CD14-positive monocyte (primary cell): Measurements from ENCODE around the gene ITPKA. TPM values are rescaled to one million over a fixed set of nuclear protein-coding genes. Genes with fewer than 3 reads are reported as not detected.

Source experiments
- DNase-seq, 3 donors: peaks; one replicate each; pipeline ENCODE4 v3.0.0-alpha.2; 2011 to 2022
- H2AFZ ChIP-seq: 2 replicates; pipeline ENCODE4 v1.6.0; 2012; ENCODE audit warnings: mild to moderate bottlenecking, low read depth, low read length, inconsistent platforms; ENCODE audit not compliant: insufficient read depth, poor library complexity, severe bottlenecking
- H3K27ac ChIP-seq, 2 donors: 1 replicate in 1 of 2; 2 replicates in 1 of 2; pipeline ENCODE4 v1.5.1; 2012 to 2013; ENCODE audit warnings: low read length in 2 of 2, control low read depth in 1 of 2, inconsistent platforms in 1 of 2, low read depth in 1 of 2, mild to moderate bottlenecking in 1 of 2
- H3K27me3 ChIP-seq, 2 donors: one replicate each; pipeline versions ENCODE4 v1.6.0 to v1.6.1; 2011 to 2013; ENCODE audit warnings: low read length in 2 of 2; ENCODE audit not compliant: control insufficient read depth in 2 of 2, insufficient read depth in 2 of 2
- H3K36me3 ChIP-seq, 2 donors: replicated peaks in 1 of 2; 1 replicate in 1 of 2; 2 replicates in 1 of 2; pipeline versions ENCODE4 v1.5.1 to v1.6.1; 2012 to 2013; ENCODE audit warnings: low read length in 2 of 2, control low read depth in 1 of 2, inconsistent platforms in 1 of 2, mild to moderate bottlenecking in 1 of 2; ENCODE audit not compliant: insufficient read depth in 2 of 2, control insufficient read depth in 1 of 2
- H3K4me1 ChIP-seq, 2 donors: 1 replicate in 1 of 2; 2 replicates in 1 of 2; pipeline versions ENCODE4 v1.5.1 to v1.6.1; 2012 to 2013; ENCODE audit warnings: low read length in 2 of 2, control low read depth in 1 of 2, inconsistent platforms in 1 of 2, mild to moderate bottlenecking in 1 of 2, moderate library complexity in 1 of 2; ENCODE audit not compliant: insufficient read depth in 2 of 2, control insufficient read depth in 1 of 2
- H3K4me2 ChIP-seq: replicated peaks from 2 replicates; pipeline ENCODE3; 2012; ENCODE audit warnings: low read length, moderate library complexity, mild to moderate bottlenecking; ENCODE audit not compliant: poor library complexity, severe bottlenecking; ENCODE audit errors: extremely low read depth
- H3K4me3 ChIP-seq, 3 experiments: fragments of 200-600 bp in 1 of 3; sonication (generic) in 1 of 3; replicated peaks in 1 of 3; 1 replicate in 2 of 3; 2 replicates in 1 of 3; pipeline ENCODE4 v1.5.1; 2011 to 2013; ENCODE audit warnings: low read length in 3 of 3, mild to moderate bottlenecking in 3 of 3, control low read depth in 2 of 3, low read depth in 2 of 3, inconsistent platforms in 1 of 3, moderate library complexity in 1 of 3
- H3K79me2 ChIP-seq: 2 replicates; pipeline ENCODE4 v1.6.0; 2012; ENCODE audit warnings: mild to moderate bottlenecking, control low read depth, inconsistent platforms, low read length, moderate library complexity; ENCODE audit not compliant: insufficient read depth
- H3K9ac ChIP-seq: 2 replicates; pipeline ENCODE4 v1.6.0; 2017; ENCODE audit warnings: low read length, mild to moderate bottlenecking; ENCODE audit not compliant: insufficient read depth, poor library complexity, severe bottlenecking
- H3K9me3 ChIP-seq, 2 donors: replicated peaks in 1 of 2; 1 replicate in 1 of 2; 2 replicates in 1 of 2; pipeline versions ENCODE4 v1.5.1 to v1.6.1; 2012 to 2013; ENCODE audit warnings: low read length in 2 of 2, control low read depth in 1 of 2; ENCODE audit not compliant: control insufficient read depth in 1 of 2, insufficient read depth in 1 of 2
- H4K20me1 ChIP-seq: 2 replicates; pipeline ENCODE4 v1.6.0; 2012; ENCODE audit warnings: mild to moderate bottlenecking, low read length, control low read depth, moderate library complexity; ENCODE audit not compliant: insufficient read depth
- H3K27ac Mint-ChIP-seq, 7 donors: one replicate each; pipeline ENCODE4 v1.8.0; 2020; ENCODE audit warnings: mild to moderate bottlenecking in 7 of 7, mixed read lengths in 7 of 7, moderate library complexity in 6 of 7, inconsistent platforms in 2 of 7
- H3K27me3 Mint-ChIP-seq, 3 donors: one replicate each; pipeline ENCODE4 v1.8.0; 2021 to 2022; ENCODE audit warnings: low read depth in 3 of 3, mild to moderate bottlenecking in 3 of 3, mixed read lengths in 3 of 3, moderate library complexity in 3 of 3, inconsistent platforms in 1 of 3
- H3K36me3 Mint-ChIP-seq, 2 donors: one replicate each; pipeline ENCODE4 v1.8.0; 2020; ENCODE audit warnings: mixed read lengths in 2 of 2, inconsistent platforms in 1 of 2, mild to moderate bottlenecking in 1 of 2
- H3K4me1 Mint-ChIP-seq: one replicate; pipeline ENCODE4 v1.8.0; 2020; ENCODE audit warnings: mild to moderate bottlenecking, mixed read lengths
- H3K4me3 Mint-ChIP-seq, 2 donors: one replicate each; pipeline ENCODE4 v1.8.0; 2020; ENCODE audit warnings: mild to moderate bottlenecking in 2 of 2, mixed read lengths in 2 of 2, moderate library complexity in 1 of 2
- H3K9me3 Mint-ChIP-seq, 7 donors: one replicate each; pipeline ENCODE4 v1.8.0; 2020 to 2022; ENCODE audit warnings: mixed read lengths in 7 of 7, mild to moderate bottlenecking in 6 of 7, moderate library complexity in 6 of 7, inconsistent platforms in 2 of 7
- WGBS: methylation state at CpG from one replicate; pipeline ENCODE4 v1.1.5; 2013; ENCODE audit warnings: missing lambda C conversion rate; ENCODE audit not compliant: insufficient coverage; 5-methylcytosine and 5-hydroxymethylcytosine counted together
- intact Hi-C, 2 donors: fragments of 100-400 bp; cut with micrococcal nuclease; formaldehyde crosslinking; loops; one replicate each; pipeline versions ENCODE4 v1.15.0 to v1.15.1; 2023
- polyA plus RNA-seq, 3 donors: library from polyadenylated mRNA; depleted of rRNA in 1 of 3; unstranded in 2 of 3; stranded (reverse) in 1 of 3; fragments of 300-500 nt in 2 of 3; fragments of >200 nt in 1 of 3; fragmentation: Illumina TruSeq in 2 of 3; gene quantifications; 1 replicate in 2 of 3; 2 replicates in 1 of 3; pipeline ENCODE4 v1.2.3, GENCODE V29; 2012 to 2021
- TF ChIP-seq, protein P1 (sequence below): fragments of 200-600 bp; IDR thresholded peaks from one replicate; pipeline ENCODE4 v1.8.0; 2022; ENCODE audit warnings: antibody characterized with exemption, mild to moderate bottlenecking

Gene ITPKA
- polyA plus RNA-seq, 3 donors = 0.31 TPM; not detected in 2

DNA sequence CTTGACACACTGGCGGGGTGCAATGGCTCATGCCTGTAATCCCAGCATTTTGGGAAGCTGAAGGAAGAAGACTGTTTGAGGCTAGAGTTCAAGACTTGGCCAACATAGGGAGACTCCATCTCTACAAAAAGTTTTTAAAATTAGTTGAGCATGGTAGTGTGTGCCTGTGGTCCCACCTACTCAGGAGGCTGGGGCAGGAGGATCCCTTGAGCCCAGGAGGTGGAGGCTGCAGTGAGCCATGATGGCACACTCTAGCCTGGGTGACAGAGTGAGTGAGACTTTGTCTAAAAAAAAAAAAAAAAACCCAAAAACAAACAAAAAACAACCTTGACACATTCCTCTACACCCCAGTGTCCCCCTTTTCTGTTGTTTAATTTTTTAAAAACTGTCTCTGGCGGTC, 4.0 kb upstream of the ITPKA start:
- Mint-ChIP-seq H3K27me3 (peaks cover 28 to 50% (median 38%) of the 10 kb centered on the region in 3 donors), H3K4me1 (peaks cover 12% of the 10 kb centered on the region), H3K27ac (no peak overlapping the region), H3K4me3 (no peak overlapping the region), H3K36me3 (peaks cover 2 to 7% of the 10 kb centered on the region in 2 donors), H3K9me3 (peaks cover 0 to 16% (median 4%) of the 10 kb centered on the region in 7 donors)
- H3K9ac ChIP-seq = no peak overlapping the region
- intact Hi-C loops = no loop called here
- H3K27ac ChIP-seq = no peak overlapping the region
- no CpG with 5 or more reads among the region's 2 CpGs for WGBS
- H4K20me1 ChIP-seq = no peaks in the 10 kb centered on the region
- H3K4me3 ChIP-seq = no peak overlapping the region
- H2AFZ ChIP-seq = no peak overlapping the region
- TF ChIP-seq, protein P1, sequence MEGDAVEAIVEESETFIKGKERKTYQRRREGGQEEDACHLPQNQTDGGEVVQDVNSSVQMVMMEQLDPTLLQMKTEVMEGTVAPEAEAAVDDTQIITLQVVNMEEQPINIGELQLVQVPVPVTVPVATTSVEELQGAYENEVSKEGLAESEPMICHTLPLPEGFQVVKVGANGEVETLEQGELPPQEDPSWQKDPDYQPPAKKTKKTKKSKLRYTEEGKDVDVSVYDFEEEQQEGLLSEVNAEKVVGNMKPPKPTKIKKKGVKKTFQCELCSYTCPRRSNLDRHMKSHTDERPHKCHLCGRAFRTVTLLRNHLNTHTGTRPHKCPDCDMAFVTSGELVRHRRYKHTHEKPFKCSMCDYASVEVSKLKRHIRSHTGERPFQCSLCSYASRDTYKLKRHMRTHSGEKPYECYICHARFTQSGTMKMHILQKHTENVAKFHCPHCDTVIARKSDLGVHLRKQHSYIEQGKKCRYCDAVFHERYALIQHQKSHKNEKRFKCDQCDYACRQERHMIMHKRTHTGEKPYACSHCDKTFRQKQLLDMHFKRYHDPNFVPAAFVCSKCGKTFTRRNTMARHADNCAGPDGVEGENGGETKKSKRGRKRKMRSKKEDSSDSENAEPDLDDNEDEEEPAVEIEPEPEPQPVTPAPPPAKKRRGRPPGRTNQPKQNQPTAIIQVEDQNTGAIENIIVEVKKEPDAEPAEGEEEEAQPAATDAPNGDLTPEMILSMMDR = no peak
- no peak overlapping the region for H3K4me2 ChIP-seq
- no peaks in the 10 kb centered on the region for H3K36me3 ChIP-seq
- no peaks in the 10 kb centered on the region for H3K9me3 ChIP-seq
- peaks cover 23 to 39% of the 10 kb centered on the region in 2 donors for H3K27me3 ChIP-seq
- H3K79me2 ChIP-seq = no peaks in the 10 kb centered on the region
- DNase-seq = no peak
- H3K4me1 ChIP-seq = peaks cover 18 to 22% of the 10 kb centered on the region in 2 donors

DNA sequence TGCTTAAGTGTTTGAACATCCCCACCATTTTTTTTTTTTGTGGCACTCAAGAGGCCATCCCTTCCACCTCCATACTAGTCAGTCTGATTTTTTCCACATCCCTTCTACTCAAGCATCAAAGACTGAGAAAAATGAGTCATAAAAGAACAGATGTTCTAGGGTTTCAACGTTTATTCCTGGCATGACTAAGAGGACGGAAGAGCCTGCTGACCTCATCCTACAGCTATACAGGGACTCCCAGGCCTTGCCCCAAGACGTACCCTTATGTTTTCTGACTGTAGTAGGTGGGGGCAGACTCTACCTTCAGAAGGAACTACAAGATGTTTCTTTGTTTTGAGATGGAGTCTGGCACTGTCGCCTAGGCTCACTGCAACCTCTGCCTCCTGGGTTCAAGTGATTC, 3.3 kb upstream of the ITPKA start:
- Mint-ChIP-seq H3K27ac (no peak overlapping the region), H3K4me1 (peaks cover 17% of the 10 kb centered on the region), H3K4me3 (peak overlapping the region in 1 of 2 donors; percentile 11), H3K36me3 (peaks cover 2 to 7% of the 10 kb centered on the region in 2 donors), H3K27me3 (peaks cover 34 to 57% (median 45%) of the 10 kb centered on the region in 3 donors), H3K9me3 (peaks cover 0 to 20% (median 4%) of the 10 kb centered on the region in 7 donors)
- H3K36me3 ChIP-seq = no peaks in the 10 kb centered on the region
- peak in 1 of 3 donors; percentile 59 for DNase-seq
- H3K9me3 ChIP-seq = no peaks in the 10 kb centered on the region
- no peak overlapping the region for H3K4me2 ChIP-seq
- TF ChIP-seq, protein P1 = no peak
- H3K4me1 ChIP-seq = peaks cover 25 to 29% of the 10 kb centered on the region in 2 donors
- H4K20me1 ChIP-seq = no peaks in the 10 kb centered on the region
- intact Hi-C loops = no loop called here
- H3K4me3 ChIP-seq = no peak overlapping the region
- H3K9ac ChIP-seq = no peak overlapping the region
- no peaks in the 10 kb centered on the region for H3K79me2 ChIP-seq
- no peak overlapping the region for H3K27ac ChIP-seq
- H2AFZ ChIP-seq = no peak overlapping the region
- peaks cover 30 to 46% of the 10 kb centered on the region in 2 donors for H3K27me3 ChIP-seq
- no CpG with 5 or more reads among the region's 4 CpGs for WGBS
